HCT116 (cell line): ENCODE data around the gene TENM4. TPM values are rescaled to one million over a fixed set of nuclear protein-coding genes. Genes with fewer than 3 reads are reported as not detected.

ENCODE experiments used
- ATAC-seq: fragments of 200-7000 bp; cut with Tn5 transposase; 2 replicates; pipeline ENCODE4 v1.9.1; 2020; ENCODE audit warnings: mild to moderate bottlenecking, moderate library complexity
- BruUV-seq: library from RNA; stranded (reverse); fragments of 400-500 nt; replicated peaks from 2 replicates; lab custom pipeline; 2021; lab: Mats Ljungman, UMichigan
- CTCF ChIA-PET: fragments of 300-600 bp; sonication (Branson Sonifier 250); formaldehyde crosslinking; loops from one replicate; lab custom pipeline; 2021; ENCODE audit warnings: antibody characterized with exemption; lab: Charles Lee
- POLR2A ChIA-PET: fragments of 300-600, 350-600 bp; sonication (Branson Sonifier 250); formaldehyde crosslinking; loops from one replicate; lab custom pipeline; 2021; ENCODE audit warnings: antibody characterized with exemption; lab: Charles Lee
- RAD21 ChIA-PET, 2 experiments: fragments of 300-600 bp; sonication (Branson Sonifier 250); formaldehyde crosslinking; loops; one replicate each; lab custom pipeline; 2023; ENCODE audit warnings: low total read pairs in 2 of 2; ENCODE audit not compliant: uncharacterized antibody in 2 of 2, unreplicated experiment in 2 of 2, low non-redundant PET in 1 of 2; lab: Charles Lee
- DNase-seq: peaks from one replicate; pipeline ENCODE4 v3.0.0-alpha.2; 2010; ENCODE audit warnings: low read depth, low spot score
- H2AFZ ChIP-seq: fragments of 200-600 bp; shearing (Covaris generic), sonication (generic); 2 replicates; pipeline ENCODE4 v1.6.1; 2017; ENCODE audit warnings: low read depth, mixed run types, mixed read lengths, antibody characterized with exemption, low read length; ENCODE audit not compliant: poor library complexity, severe bottlenecking
- H3K27ac ChIP-seq: 2 replicates; pipeline ENCODE4 v1.5.1; 2012; ENCODE audit warnings: low read depth, low read length
- H3K27me3 ChIP-seq: fragments of 200-600 bp; sonication (generic); 2 replicates; pipeline ENCODE4 v1.6.1; 2016; ENCODE audit warnings: mixed run types, low read length, mixed read lengths; ENCODE audit not compliant: insufficient read depth
- H3K36me3 ChIP-seq, 2 experiments: fragments of 200-500 bp in 1 of 2; fragments of 200-600 bp in 1 of 2; sonication (Bioruptor generic) in 1 of 2; sonication (generic) in 1 of 2; 2 replicates each; pipeline versions ENCODE4 v1.5.1 to v1.6.1; 2014 to 2016; ENCODE audit warnings: low read length in 2 of 2, inconsistent platforms in 1 of 2, mixed read lengths in 1 of 2, mixed run types in 1 of 2; ENCODE audit not compliant: insufficient read depth in 2 of 2, control insufficient read depth in 1 of 2
- H3K4me1 ChIP-seq, 2 experiments: fragments of 200-600 bp in 1 of 2; sonication (generic) in 1 of 2; 2 replicates each; pipeline versions ENCODE4 v1.5.1 to v1.6.1; 2012 to 2017; ENCODE audit warnings: low read length in 2 of 2, inconsistent platforms in 1 of 2, mild to moderate bottlenecking in 1 of 2, mixed read lengths in 1 of 2, mixed run types in 1 of 2, moderate library complexity in 1 of 2; ENCODE audit not compliant: insufficient read depth in 2 of 2, control insufficient read depth in 1 of 2
- H3K4me2 ChIP-seq: fragments of 200-600 bp; sonication (generic); 2 replicates; pipeline ENCODE4 v1.6.1; 2017; ENCODE audit warnings: mixed run types, low read length, mixed read lengths
- H3K4me3 ChIP-seq, 2 experiments: fragments of 200-600 bp in 1 of 2; sonication (generic) in 1 of 2; replicated peaks in 1 of 2; 2 replicates each; pipeline ENCODE4 v1.5.1; 2011 to 2016; ENCODE audit warnings: low read length in 2 of 2, control low read depth in 1 of 2, low read depth in 1 of 2, mild to moderate bottlenecking in 1 of 2, mixed read lengths in 1 of 2, mixed run types in 1 of 2
- H3K79me2 ChIP-seq: fragments of 200-600 bp; sonication (generic); 2 replicates; pipeline ENCODE4 v1.6.1; 2017; ENCODE audit warnings: mild to moderate bottlenecking, mixed run types, low read length, moderate library complexity, mixed read lengths; ENCODE audit not compliant: insufficient read depth
- H3K9ac ChIP-seq: fragments of 200-600 bp; sonication (generic); 2 replicates; pipeline ENCODE4 v1.6.1; 2016; ENCODE audit warnings: low read length, mixed read lengths
- H3K9me2 ChIP-seq: fragments of 200-600 bp; sonication (generic), shearing (Covaris generic); 2 replicates; pipeline ENCODE4 v1.6.1; 2017; ENCODE audit warnings: mixed run types, mild to moderate bottlenecking, moderate library complexity; ENCODE audit not compliant: insufficient read depth
- H3K9me3 ChIP-seq, 2 experiments: fragments of 200-500 bp in 1 of 2; fragments of 200-600 bp in 1 of 2; sonication (Bioruptor generic) in 1 of 2; sonication (generic) in 1 of 2; 2 replicates each; pipeline ENCODE4 v1.6.1; 2014 to 2017; ENCODE audit warnings: low read length in 2 of 2, mixed read lengths in 2 of 2, inconsistent platforms in 1 of 2, low read depth in 1 of 2, mild to moderate bottlenecking in 1 of 2, mixed run types in 1 of 2, moderate library complexity in 1 of 2; ENCODE audit not compliant: control insufficient read depth in 1 of 2, insufficient read depth in 1 of 2
- H4K20me1 ChIP-seq: fragments of 200-600 bp; sonication (generic), shearing (Covaris generic); 2 replicates; pipeline ENCODE4 v1.6.1; 2017; ENCODE audit warnings: mixed run types, mild to moderate bottlenecking, moderate library complexity; ENCODE audit not compliant: insufficient read depth
- CBX3 ChIP-seq: IDR thresholded peaks from 2 replicates; pipeline ENCODE4 v1.6.1; 2012; ENCODE audit warnings: low read depth
- CEBPB ChIP-seq: IDR thresholded peaks from 2 replicates; pipeline ENCODE4 v1.6.1; 2012; ENCODE audit warnings: low read depth
- EGR1 ChIP-seq: IDR thresholded peaks from 2 replicates; pipeline ENCODE4 v1.6.1; 2012; ENCODE audit warnings: low read depth
- EZH2 ChIP-seq: fragments of 200-600 bp; sonication (generic); IDR thresholded peaks from 2 replicates; pipeline ENCODE4 v1.6.1; 2017; ENCODE audit warnings: antibody characterized with exemption, mixed run types
- EZH2phosphoT487 ChIP-seq: fragments of 200-600 bp; IDR thresholded peaks from 2 replicates; pipeline ENCODE4 v1.6.1; 2018; ENCODE audit warnings: antibody characterized with exemption, borderline replicate concordance
- FOSL1 ChIP-seq: IDR thresholded peaks from 2 replicates; pipeline ENCODE4 v1.6.1; 2012; ENCODE audit warnings: low read depth
- POLR2A ChIP-seq: IDR thresholded peaks from 2 replicates; pipeline ENCODE4 v1.7.0; 2011; ENCODE audit warnings: borderline replicate concordance; ENCODE audit not compliant: insufficient read depth, insufficient read length; ENCODE audit errors: extremely low read depth
- POLR2AphosphoS5 ChIP-seq: IDR thresholded peaks from 2 replicates; pipeline ENCODE4 v1.6.1; 2011; ENCODE audit warnings: mild to moderate bottlenecking, low read depth, low read length, moderate library complexity
- RAD21 ChIP-seq: IDR thresholded peaks from 2 replicates; pipeline ENCODE4 v1.6.1; 2012; ENCODE audit warnings: low read depth, mild to moderate bottlenecking
- SIN3A ChIP-seq: IDR thresholded peaks from 2 replicates; pipeline ENCODE4 v1.6.1; 2012; ENCODE audit warnings: low read depth
- SRF ChIP-seq: IDR thresholded peaks from 2 replicates; pipeline ENCODE4 v1.6.1; 2012; ENCODE audit warnings: low read depth
- TCF7L2 ChIP-seq: IDR thresholded peaks from 2 replicates; pipeline ENCODE4 v1.7.0; 2011; ENCODE audit warnings: borderline replicate concordance, inconsistent platforms; ENCODE audit not compliant: insufficient read depth, insufficient read length; ENCODE audit errors: extremely low read depth
- ZNF274 ChIP-seq: fragments of 200-500 bp; sonication (Bioruptor generic); IDR thresholded peaks from 2 replicates; pipeline ENCODE4 v1.6.1; 2014; ENCODE audit warnings: mild to moderate bottlenecking, low read depth, low read length, inconsistent platforms
- intact Hi-C: fragments of 100-400 bp; cut with micrococcal nuclease; formaldehyde crosslinking; loops from 2 replicates; pipeline ENCODE4 v1.10.0; 2022
- total RNA-seq: library from RNA; stranded (reverse); gene quantifications from one replicate; pipeline ENCODE4 v1.2.1, GENCODE V29; 2021; ENCODE audit not compliant: unreplicated experiment
- TF ChIP-seq, protein P1 (sequence below), 3 experiments: fragments of 200-600 bp in 1 of 3; sonication (generic) in 1 of 3; IDR thresholded peaks in 2 of 3; conservative IDR thresholded peaks in 1 of 3; 2 replicates each; pipeline ENCODE4 v1.5.1; 2012 to 2017; ENCODE audit warnings: low read depth in 2 of 3, low read length in 2 of 3, antibody characterized with exemption in 1 of 3, borderline replicate concordance in 1 of 3, control low read depth in 1 of 3, mild to moderate bottlenecking in 1 of 3, mixed read lengths in 1 of 3, mixed run types in 1 of 3, moderate library complexity in 1 of 3; ENCODE audit not compliant: insufficient read depth in 1 of 3

TENM4 gene
- total RNA-seq, 1 experiment from 2014 or later: 0.05 TPM

DNA sequence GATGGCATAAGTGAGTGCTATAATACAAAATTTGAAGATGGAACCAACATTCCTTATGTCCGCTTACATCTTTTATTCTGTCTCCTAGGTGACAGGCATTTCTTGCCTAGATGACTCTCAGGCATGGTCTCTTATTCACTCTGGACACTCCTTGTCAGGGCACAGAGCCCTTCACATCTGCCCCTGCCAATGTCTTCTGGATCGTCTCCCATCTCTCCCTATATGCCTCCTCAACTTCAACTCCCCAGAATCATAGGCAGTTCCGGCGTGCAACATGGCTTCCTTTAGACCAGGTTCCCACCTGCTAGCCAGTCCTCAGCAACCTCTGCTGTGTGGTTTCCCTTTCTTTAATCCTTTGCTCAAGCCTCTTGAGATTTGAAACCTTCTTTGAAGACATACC is 300.9 kb downstream of the TENM4 start:
- ChIA-PET RAD21 (no interaction called here), POLR2A (no interaction called here), CTCF (no interaction called here)
- H3K4me3 ChIP-seq: no peak overlapping the region
- no peaks in the 10 kb centered on the region for H3K9me2 ChIP-seq
- ATAC-seq (no peak), DNase-seq (no peak)
- H3K36me3 ChIP-seq: no peaks in the 10 kb centered on the region
- H3K79me2 ChIP-seq: no peaks in the 10 kb centered on the region
- no peak overlapping the region for H3K27ac ChIP-seq
- TF ChIP-seq EZH2phosphoT487 (no peak), RAD21 (no peak), POLR2AphosphoS5 (no peak), FOSL1 (no peak), CEBPB (no peak), CBX3 (no peak), SRF (no peak), ZNF274 (no peak)
- no peak overlapping the region for H2AFZ ChIP-seq
- intact Hi-C loops: no loop called here
- no TSS peak for BruUV-seq
- no peaks in the 10 kb centered on the region for H3K27me3 ChIP-seq
- H3K4me1 ChIP-seq: no peaks in the 10 kb centered on the region
- no peak overlapping the region for H3K4me2 ChIP-seq
- no peaks in the 10 kb centered on the region for H4K20me1 ChIP-seq
- H3K9me3 ChIP-seq: no peaks in the 10 kb centered on the region
- no peak overlapping the region for H3K9ac ChIP-seq

DNA sequence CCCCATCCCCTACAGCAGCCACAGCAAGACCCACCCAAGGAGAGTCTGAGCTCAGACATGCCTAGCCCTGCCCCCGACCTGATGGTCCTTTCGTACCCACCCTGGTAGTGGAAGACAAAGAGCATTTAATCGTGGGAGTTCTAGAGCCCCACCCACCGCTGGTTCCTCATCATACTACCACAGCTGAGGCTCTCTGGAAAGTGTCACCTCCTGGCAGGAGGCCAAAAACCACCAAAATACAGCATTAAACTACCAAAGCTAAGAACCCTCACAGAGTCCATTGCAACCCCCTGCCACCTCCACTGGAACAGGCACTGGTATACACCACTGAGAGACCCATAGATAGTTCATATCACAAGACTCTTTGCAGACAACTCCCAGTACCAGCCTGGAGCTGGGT is 311.1 kb downstream of the TENM4 start:
- H4K20me1 ChIP-seq: no peaks in the 10 kb centered on the region

More for the DNA sequence above, 311.1 kb downstream of the TENM4 start:
- ChIA-PET CTCF (interaction anchor here (0.9 kb wide), 1 partner anchor 30 kb away, joined by 3 read pairs; no protein-coding TSS in a partner anchor), RAD21 (no interaction called here)
- intact Hi-C loops: no loop called here
- Histone ChIP-seq H3K9me2 (no peaks in the 10 kb centered on the region), H3K4me3 (no peak overlapping the region)
- ATAC-seq: no peak
- TF ChIP-seq EZH2: no peak
- TF ChIP-seq SIN3A: no peak
- TF ChIP-seq POLR2AphosphoS5: no peak
- no peak for TF ChIP-seq TCF7L2
- TF ChIP-seq EGR1: no peak
- no peak for TF ChIP-seq POLR2A
- no peak for TF ChIP-seq CBX3
- TF ChIP-seq, protein P1, sequence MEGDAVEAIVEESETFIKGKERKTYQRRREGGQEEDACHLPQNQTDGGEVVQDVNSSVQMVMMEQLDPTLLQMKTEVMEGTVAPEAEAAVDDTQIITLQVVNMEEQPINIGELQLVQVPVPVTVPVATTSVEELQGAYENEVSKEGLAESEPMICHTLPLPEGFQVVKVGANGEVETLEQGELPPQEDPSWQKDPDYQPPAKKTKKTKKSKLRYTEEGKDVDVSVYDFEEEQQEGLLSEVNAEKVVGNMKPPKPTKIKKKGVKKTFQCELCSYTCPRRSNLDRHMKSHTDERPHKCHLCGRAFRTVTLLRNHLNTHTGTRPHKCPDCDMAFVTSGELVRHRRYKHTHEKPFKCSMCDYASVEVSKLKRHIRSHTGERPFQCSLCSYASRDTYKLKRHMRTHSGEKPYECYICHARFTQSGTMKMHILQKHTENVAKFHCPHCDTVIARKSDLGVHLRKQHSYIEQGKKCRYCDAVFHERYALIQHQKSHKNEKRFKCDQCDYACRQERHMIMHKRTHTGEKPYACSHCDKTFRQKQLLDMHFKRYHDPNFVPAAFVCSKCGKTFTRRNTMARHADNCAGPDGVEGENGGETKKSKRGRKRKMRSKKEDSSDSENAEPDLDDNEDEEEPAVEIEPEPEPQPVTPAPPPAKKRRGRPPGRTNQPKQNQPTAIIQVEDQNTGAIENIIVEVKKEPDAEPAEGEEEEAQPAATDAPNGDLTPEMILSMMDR (IDR thresholded peaks at IDR 0.05 in 2 of 3, conservative IDR thresholded peaks at IDR 0.05 in 1 of 3; ENCODE audit: borderline replicate concordance in 1 of 3, insufficient read depth in 1 of 3, low read depth in 2 of 3, low read length in 2 of 3): no peak
- TF ChIP-seq SRF: no peak
- TF ChIP-seq, all 23 proteins: peak for 0
- BruUV-seq: no TSS peak
- POLR2A ChIA-PET: no interaction called here
- H3K79me2 ChIP-seq: no peaks in the 10 kb centered on the region
- no peaks in the 10 kb centered on the region for H3K4me1 ChIP-seq
- H3K9ac ChIP-seq: no peak overlapping the region
- DNase-seq: no peak
- H3K27ac ChIP-seq: no peak overlapping the region
- no peak overlapping the region for H2AFZ ChIP-seq
- no peak overlapping the region for H3K4me2 ChIP-seq
- no peaks in the 10 kb centered on the region for H3K27me3 ChIP-seq
- no peaks in the 10 kb centered on the region for H3K36me3 ChIP-seq
- no peaks in the 10 kb centered on the region for H3K9me3 ChIP-seq
